OCI-LY1 (cell line): ENCODE data around the gene BSCL2.

ENCODE experiments used
- H2AFZ ChIP-seq: fragments of 200-600 bp; sonication (generic), shearing (Covaris generic); 2 replicates; pipeline ENCODE4 v1.6.0; 2014; ENCODE audit warnings: antibody characterized with exemption, mild to moderate bottlenecking, low read length
- H3F3A ChIP-seq: fragments of 200-600 bp; sonication (generic), shearing (Covaris generic); 2 replicates; pipeline ENCODE4 v1.6.0; 2014; ENCODE audit warnings: mild to moderate bottlenecking, antibody characterized with exemption, low read length, moderate library complexity; ENCODE audit not compliant: insufficient read depth
- H3K27ac ChIP-seq: fragments of 200-600 bp; sonication (generic); 2 replicates; pipeline ENCODE4 v1.5.1; 2014; ENCODE audit warnings: low read length, mixed run types, mild to moderate bottlenecking, low read depth; ENCODE audit not compliant: poor library complexity, severe bottlenecking
- H3K27me3 ChIP-seq: fragments of 200-600 bp; sonication (generic); 2 replicates; pipeline ENCODE4 v1.6.0; 2014; ENCODE audit warnings: antibody characterized with exemption, mild to moderate bottlenecking, low read length, moderate library complexity; ENCODE audit not compliant: insufficient read depth
- H3K36me3 ChIP-seq: fragments of 200-600 bp; sonication (generic); 2 replicates; pipeline ENCODE4 v1.6.1; 2014; ENCODE audit warnings: mild to moderate bottlenecking, antibody characterized with exemption, low read length, moderate library complexity, mixed read lengths; ENCODE audit not compliant: insufficient read depth
- H3K4me1 ChIP-seq: fragments of 200-600 bp; sonication (generic); 2 replicates; pipeline ENCODE4 v1.5.1; 2014; ENCODE audit warnings: mild to moderate bottlenecking, low read length, moderate library complexity; ENCODE audit not compliant: insufficient read depth, severe bottlenecking
- H3K4me2 ChIP-seq: fragments of 200-600 bp; sonication (generic), shearing (Covaris generic); 2 replicates; pipeline ENCODE4 v1.6.1; 2014; ENCODE audit warnings: low read length
- H3K4me3 ChIP-seq: fragments of 200-600 bp; sonication (generic); 2 replicates; pipeline ENCODE4 v1.5.1; 2014; ENCODE audit warnings: low read length, low read depth, mild to moderate bottlenecking, mixed read lengths; ENCODE audit not compliant: poor library complexity, severe bottlenecking
- H3K79me2 ChIP-seq: fragments of 200-600 bp; shearing (Covaris generic); 2 replicates; pipeline ENCODE4 v1.6.1; 2016; ENCODE audit warnings: mixed run types, low read length, mixed read lengths; ENCODE audit not compliant: insufficient read depth
- H3K9ac ChIP-seq: fragments of 200-600 bp; sonication (generic), shearing (Covaris generic); 2 replicates; pipeline ENCODE4 v1.6.1; 2014; ENCODE audit warnings: mild to moderate bottlenecking, low read length, mixed read lengths
- H3K9me2 ChIP-seq: fragments of 200-600 bp; sonication (generic), shearing (Covaris generic); 2 replicates; pipeline ENCODE4 v1.6.1; 2014; ENCODE audit warnings: low read depth, mild to moderate bottlenecking, low read length, mixed read lengths
- H3K9me3 ChIP-seq: fragments of 200-600 bp; shearing (Covaris generic); 2 replicates; pipeline ENCODE4 v1.6.1; 2014; ENCODE audit warnings: low read length, mixed read lengths
- H4K20me1 ChIP-seq: fragments of 200-600 bp; sonication (generic), shearing (Covaris generic); 2 replicates; pipeline ENCODE4 v1.6.0; 2016; ENCODE audit warnings: mild to moderate bottlenecking, low read length; ENCODE audit not compliant: insufficient read depth
- CTCF ChIP-seq: fragments of 200-600 bp; sonication (generic), shearing (Covaris generic); IDR thresholded peaks from 2 replicates; pipeline ENCODE4 v1.5.1; 2017; ENCODE audit warnings: mild to moderate bottlenecking, antibody characterized with exemption, low read length, moderate library complexity, mixed read lengths
- EZH2 ChIP-seq: fragments of 200-600 bp; sonication (generic), shearing (Covaris generic); IDR thresholded peaks from 2 replicates; pipeline ENCODE4 v1.8.0; 2017; ENCODE audit warnings: borderline replicate concordance, mixed run types, mild to moderate bottlenecking, antibody characterized with exemption, low read length, moderate library complexity, mixed read lengths

The BSCL2 gene

GRCh38 chr11:62673196-62673525 is 34.1 kb downstream of the BSCL2 start:
- Histone ChIP-seq H3K9me2 (no peaks in the 10 kb centered on the region), H3K4me2 (peak overlapping the region; percentile 93), H3F3A (no peaks in the 10 kb centered on the region), H3K27me3 (no peaks in the 10 kb centered on the region), H2AFZ (no peak overlapping the region), H3K36me3 (peaks cover 34% of the 10 kb centered on the region; the same call in 1 of the 2 replicates), H3K27ac (peak overlapping the region; percentile 93), H3K9ac (peak overlapping the region; percentile 95), H3K9me3 (no peaks in the 10 kb centered on the region), H4K20me1 (no peaks in the 10 kb centered on the region), H3K4me1 (peaks cover 52% of the 10 kb centered on the region), H3K79me2 (0 out of 2 replicates have a peak, but pooled peaks cover 4% of the 10 kb centered on the region), H3K4me3 (peak overlapping the region; percentile 91)
- TF ChIP-seq CTCF (no peak), EZH2 (no peak)

- no peak within 1 kb of the TSS for H2AFZ ChIP-seq
- peak within 1 kb of the TSS; percentile 91 for H3K4me3 ChIP-seq
- peaks cover 53% of the 10 kb centered on the region for H3K4me1 ChIP-seq
These were observed 35.4 kb downstream of the BSCL2 start, which contains the start of the genes LBHD1 and UQCC3 for GRCh38 chr11:62671608-62672389. Gene LBHD1, minus strand, starts transcription at chr11:62672267. Its CDS starts 2,236 bp downstream, at chr11:62670031. Gene UQCC3, plus strand, starts transcription at chr11:62671673. Its CDS starts 73 bp downstream, at chr11:62671746.

GRCh38 chr11:62671236-62671607 is 36.0 kb downstream of the BSCL2 start:
- Histone ChIP-seq H3K4me2 (peak overlapping the region; percentile 93), H3K9me2 (no peaks in the 10 kb centered on the region), H2AFZ (no peak overlapping the region), H3K9ac (peak overlapping the region; percentile 95), H3K4me1 (peaks cover 59% of the 10 kb centered on the region), H3F3A (no peaks in the 10 kb centered on the region), H3K79me2 (0 out of 2 replicates have a peak, but pooled peaks cover 4% of the 10 kb centered on the region), H3K9me3 (no peaks in the 10 kb centered on the region), H3K27me3 (no peaks in the 10 kb centered on the region), H4K20me1 (no peaks in the 10 kb centered on the region), H3K36me3 (peaks cover 36% of the 10 kb centered on the region), H3K27ac (peak overlapping the region; percentile 93), H3K4me3 (peak overlapping the region; percentile 91)
- no peak for TF ChIP-seq CTCF

More at GRCh38 chr11:62671608-62672389, 35.4 kb downstream of the BSCL2 start, which contains the start of the genes LBHD1 and UQCC3:
- TF ChIP-seq CTCF = no peak
- no peak for TF ChIP-seq EZH2
- Histone ChIP-seq H3K36me3 (peaks cover 36% of the 10 kb centered on the region; the same call in 1 of the 2 replicates), H3K27me3 (no peaks in the 10 kb centered on the region), H4K20me1 (no peaks in the 10 kb centered on the region), H3K9me2 (no peaks in the 10 kb centered on the region), H3K27ac (peak within 1 kb of the TSS; percentile 93), H3F3A (no peaks in the 10 kb centered on the region), H3K79me2 (0 out of 2 replicates have a peak, but pooled peaks cover 4% of the 10 kb centered on the region), H3K4me2 (peak within 1 kb of the TSS; percentile 93), H3K9me3 (no peaks in the 10 kb centered on the region), H3K9ac (peak within 1 kb of the TSS; percentile 95)
